Measurements from ENCODE around the gene FHOD3.

FHOD3 gene

GRCh38 chr18:36448384-36449290 lies 151.1 kb downstream of the FHOD3 start:
- H3K4me3 ChIP-seq (replicated peaks; ENCODE audit: low read depth, low read length) = no peak overlapping the region
- TF ChIP-seq CTCF (IDR thresholded peaks at IDR 0.05; ENCODE audit: low read depth, low read length, missing control alignments) = no peak
- DNase-seq (ENCODE audit: extremely low read depth, low read depth) = no peak

- H3K4me3 ChIP-seq (replicated peaks; ENCODE audit: low read depth, low read length) = no peak overlapping the region
- TF ChIP-seq CTCF (IDR thresholded peaks at IDR 0.05; ENCODE audit: low read depth, low read length, missing control alignments) = no peak
- no peak for DNase-seq (ENCODE audit: extremely low read depth, low read depth)
Measured at GRCh38 chr18:36449451-36449850, 151.9 kb downstream of the FHOD3 start.

GRCh38 chr18:36450264-36450663 lies 152.8 kb downstream of the FHOD3 start:
- DNase-seq (ENCODE audit: extremely low read depth, low read depth) = no peak
- no peak for TF ChIP-seq CTCF (IDR thresholded peaks at IDR 0.05; ENCODE audit: low read depth, low read length, missing control alignments)
- no peak overlapping the region for H3K4me3 ChIP-seq (replicated peaks; ENCODE audit: low read depth, low read length)

GRCh38 chr18:36451454-36452251 lies 154.1 kb downstream of the FHOD3 start:
- TF ChIP-seq CTCF (IDR thresholded peaks at IDR 0.05; ENCODE audit: low read depth, low read length, missing control alignments) = no peak
- no peak overlapping the region for H3K4me3 ChIP-seq (replicated peaks; ENCODE audit: low read depth, low read length)
- DNase-seq (ENCODE audit: extremely low read depth, low read depth) = no peak

- no peak for TF ChIP-seq CTCF (IDR thresholded peaks at IDR 0.05; ENCODE audit: low read depth, low read length, missing control alignments)
- DNase-seq (ENCODE audit: extremely low read depth, low read depth) = no peak
- H3K4me3 ChIP-seq (replicated peaks; ENCODE audit: low read depth, low read length) = no peak overlapping the region
Measured at GRCh38 chr18:36454245-36454644, 156.7 kb downstream of the FHOD3 start.

GRCh38 chr18:36454848-36455458 lies 157.4 kb downstream of the FHOD3 start:
- no peak for DNase-seq (ENCODE audit: extremely low read depth, low read depth)
- no peak overlapping the region for H3K4me3 ChIP-seq (replicated peaks; ENCODE audit: low read depth, low read length)
- TF ChIP-seq CTCF (IDR thresholded peaks at IDR 0.05; ENCODE audit: low read depth, low read length, missing control alignments) = no peak

Measured in HFF-Myc (cell line).